ENCODE results near the gene RBL2.
"Not testable (repeated sequence)": the region's sequence is repeated elsewhere in the genome, so short reads cannot be mapped to it uniquely, and the experiment has no call there.

RBL2 gene

DNA sequence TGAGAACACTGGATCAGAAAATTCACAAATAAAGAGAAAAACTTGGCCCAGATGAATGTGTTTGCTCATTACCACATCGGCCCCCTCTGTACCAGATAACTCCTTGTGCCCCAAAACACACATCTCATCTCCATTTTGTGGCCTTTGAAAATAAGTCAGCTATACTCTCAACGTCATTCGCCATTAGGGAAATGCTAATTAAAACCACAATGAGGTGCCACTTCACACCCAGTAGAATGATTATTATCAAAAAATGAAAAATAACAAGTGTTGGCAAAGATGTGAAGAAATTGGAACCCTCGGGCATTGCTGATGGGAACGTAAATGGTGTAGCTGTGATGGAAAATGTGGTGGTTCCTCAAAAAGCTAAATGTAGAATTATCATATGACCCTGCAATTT is 103.4 kb downstream of the RBL2 start:
- DNase-seq (ENCODE audit: low read depth), result no peak

DNA sequence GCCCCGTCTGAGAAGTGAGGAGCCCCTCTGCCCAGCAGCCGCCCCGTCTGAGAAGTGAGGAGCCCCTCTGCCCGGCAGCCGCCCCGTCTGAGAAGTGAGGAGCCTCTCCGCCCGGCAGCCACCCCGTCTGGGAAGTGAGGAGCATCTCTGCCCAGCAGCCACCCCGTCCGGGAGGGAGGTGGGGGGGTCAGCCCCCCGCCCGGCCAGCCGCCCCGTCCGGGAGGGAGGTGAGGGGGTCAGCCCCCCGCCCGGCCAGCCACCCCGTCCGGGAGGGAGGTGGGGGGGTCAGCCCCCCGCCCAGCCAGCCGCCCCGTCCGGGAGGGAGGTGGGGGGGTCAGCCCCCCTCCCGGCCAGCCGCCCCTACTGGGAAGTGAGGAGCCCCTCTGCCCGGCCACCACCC is 105.1 kb downstream of the RBL2 start:
- not testable (repeated sequence) for DNase-seq (ENCODE audit: low read depth)

DNA sequence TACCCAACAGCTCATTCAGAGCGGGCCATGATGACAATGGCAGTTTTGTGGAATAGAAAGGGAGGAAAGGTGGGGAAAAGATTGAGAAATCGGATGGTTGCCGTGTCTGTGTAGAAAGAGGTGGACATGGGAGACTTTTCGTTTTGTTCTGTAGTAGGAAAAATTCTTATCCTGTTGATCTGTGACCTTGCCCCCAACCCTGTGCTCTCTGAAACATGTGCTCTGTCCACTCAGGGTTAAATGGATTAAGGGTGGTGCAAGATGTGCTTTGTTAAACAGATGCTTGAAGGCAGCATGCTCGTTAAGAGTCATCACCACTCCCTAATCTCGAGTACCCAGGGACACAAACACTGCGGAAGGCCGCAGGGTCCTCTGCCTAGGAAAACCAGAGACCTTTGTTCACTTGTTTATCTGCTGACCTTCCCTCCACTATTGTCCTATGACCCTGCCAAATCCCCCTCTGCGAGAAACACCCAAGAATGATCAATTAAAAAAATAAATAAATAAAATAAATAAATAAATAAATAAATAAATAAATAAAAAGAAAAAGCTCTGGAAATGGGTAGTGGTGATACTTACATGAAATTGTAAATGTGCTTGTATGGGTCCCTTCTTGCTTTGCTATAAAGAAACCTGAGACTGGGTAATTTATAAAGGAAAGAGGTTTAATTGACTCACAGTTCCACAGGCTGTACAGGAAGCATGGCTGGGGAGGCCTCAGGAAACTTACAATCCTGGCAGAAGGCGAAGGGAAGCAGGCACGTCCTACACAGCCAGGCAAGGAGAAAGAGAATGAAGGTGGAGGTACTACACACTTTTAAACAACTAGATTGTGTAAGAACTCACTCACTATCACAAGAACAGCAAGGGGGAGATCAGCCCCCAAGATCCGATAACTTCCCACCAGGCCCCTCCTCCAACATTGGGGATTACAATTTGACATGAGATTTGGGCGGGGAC is 105.8 kb downstream of the RBL2 start:
- DNase-seq (ENCODE audit: low read depth), result not testable (repeated sequence)

Data from activated gamma-delta T cell treated with anti-CD3 and anti-CD28 coated beads, Interleukin-2, amount 50 U/mL, for 16 hours (primary cell).